GM19438 (cell line): ENCODE results near the gene MRPL41.
"Not testable (repeated sequence)": the region's sequence is repeated elsewhere in the genome, so short reads cannot be mapped to it uniquely, and the experiment has no call there.

Experiments used
- ATAC-seq: cut with Tn5 transposase; IDR thresholded peaks from one replicate; pipeline ENCODE4 v1.9.1; 2021; ENCODE audit warnings: low read depth; ENCODE audit not compliant: unreplicated experiment

The MRPL41 gene

GRCh38 chr9:137521405-137521985 lies 30.2 kb upstream of the MRPL41 start:
- ATAC-seq, result no peak

- no peak for ATAC-seq
Observed at GRCh38 chr9:137522746-137523455, 28.8 kb upstream of the MRPL41 start.

GRCh38 chr9:137524161-137524980 lies 27.3 kb upstream of the MRPL41 start:
- no peak for ATAC-seq

- ATAC-seq, result no peak
Observed at GRCh38 chr9:137524981-137525317, 26.7 kb upstream of the MRPL41 start.

GRCh38 chr9:137530331-137530730 lies 21.3 kb upstream of the MRPL41 start:
- ATAC-seq, result no peak

- no peak for ATAC-seq
Observed at GRCh38 chr9:137531099-137531765, 20.4 kb upstream of the MRPL41 start.

GRCh38 chr9:137532891-137533468 lies 18.7 kb upstream of the MRPL41 start:
- ATAC-seq, result not testable (repeated sequence)

GRCh38 chr9:137534256-137535119 lies 17.2 kb upstream of the MRPL41 start:
- no peak for ATAC-seq

GRCh38 chr9:137535120-137535428 lies 16.6 kb upstream of the MRPL41 start:
- no peak for ATAC-seq

GRCh38 chr9:137536594-137537131 lies 15.0 kb upstream of the MRPL41 start:
- not testable (repeated sequence) for ATAC-seq

- ATAC-seq, result no peak
Observed at GRCh38 chr9:137538058-137538457, 13.6 kb upstream of the MRPL41 start.

GRCh38 chr9:137540536-137540935 lies 11.1 kb upstream of the MRPL41 start:
- ATAC-seq, result no peak

- no peak for ATAC-seq
Observed at GRCh38 chr9:137542486-137542885, 9.2 kb upstream of the MRPL41 start.

- no peak for ATAC-seq
Observed at GRCh38 chr9:137543237-137543963, 8.3 kb upstream of the MRPL41 start.

- ATAC-seq, result no peak
Observed at GRCh38 chr9:137544176-137544760, 7.4 kb upstream of the MRPL41 start.

- ATAC-seq, result no peak
Observed at GRCh38 chr9:137545123-137545522, 6.6 kb upstream of the MRPL41 start.

GRCh38 chr9:137547687-137548543 lies 3.8 kb upstream of the MRPL41 start:
- no peak for ATAC-seq

GRCh38 chr9:137550231-137550621 lies 1.5 kb upstream of the MRPL41 start, which contains the start of gene PNPLA7:
TSS of gene PNPLA7 (minus strand) at chr9:137550402. CDS start at chr9:137550197, 205 bp downstream.
- ATAC-seq, result no peak
